PC-9 (cell line): ENCODE measurements around the gene RAB11A. TPM values are rescaled to one million over a fixed set of nuclear protein-coding genes. Genes with fewer than 3 reads are reported as not detected.

Experiments used
- BruUV-seq: library from RNA; stranded (reverse); fragments of 400-500 nt; replicated peaks from 2 replicates; lab custom pipeline; 2021; lab: Mats Ljungman, UMichigan
- CTCF ChIA-PET: fragments of 300-600 bp; sonication (Branson Sonifier 250); formaldehyde crosslinking; loops from one replicate; lab custom pipeline; 2022; ENCODE audit warnings: antibody characterized with exemption; lab: Charles Lee
- POLR2A ChIA-PET: fragments of 300-600 bp; sonication (Branson Sonifier 250); formaldehyde crosslinking; loops from one replicate; lab custom pipeline; 2022; ENCODE audit warnings: antibody characterized with exemption; ENCODE audit not compliant: unreplicated experiment; lab: Charles Lee
- DNase-seq, 2 experiments: peaks; one replicate each; pipeline versions ENCODE4 v3.0.0 to v3.0.0-alpha.2; 2015 to 2022; ENCODE audit warnings: mixed read lengths in 1 of 2
- H2AFZ ChIP-seq: fragments of 200-600 bp; sonication (generic); 2 replicates; pipeline ENCODE4 v1.8.1; 2017; ENCODE audit warnings: antibody characterized with exemption
- H3F3A ChIP-seq: fragments of 200-600 bp; sonication (generic); 2 replicates; pipeline ENCODE4 v1.8.1; 2017; ENCODE audit warnings: antibody characterized with exemption, mild to moderate bottlenecking, low read depth; ENCODE audit not compliant: insufficient read depth
- H3K27ac ChIP-seq: fragments of 200-600 bp; sonication (generic); 2 replicates; pipeline ENCODE4 v1.6.1; 2016; ENCODE audit warnings: mixed run types
- H3K27me3 ChIP-seq: fragments of 200-600 bp; sonication (generic); 2 replicates; pipeline ENCODE4 v1.6.1; 2016; ENCODE audit warnings: low read depth, mixed run types; ENCODE audit not compliant: insufficient read depth
- H3K36me3 ChIP-seq: fragments of 200-600 bp; sonication (generic); 2 replicates; pipeline ENCODE4 v1.6.1; 2016; ENCODE audit warnings: low read depth, mixed run types
- H3K4me1 ChIP-seq: fragments of 200-600 bp; sonication (generic); replicated peaks from 2 replicates; pipeline ENCODE4 v1.6.1; 2016; ENCODE audit warnings: mixed run types; ENCODE audit not compliant: insufficient read depth
- H3K4me2 ChIP-seq: fragments of 200-600 bp; sonication (generic); 2 replicates; pipeline ENCODE4 v1.6.1; 2017; ENCODE audit warnings: mixed run types
- H3K4me3 ChIP-seq: fragments of 200-600 bp; sonication (generic); 2 replicates; pipeline ENCODE4 v1.6.1; 2016; ENCODE audit warnings: mixed run types
- H3K79me2 ChIP-seq: fragments of 200-600 bp; sonication (generic); 2 replicates; pipeline ENCODE4 v1.6.1; 2017; ENCODE audit warnings: low read depth, mixed run types
- H3K9me2 ChIP-seq: fragments of 200-600 bp; sonication (generic); 2 replicates; pipeline ENCODE4 v1.8.1; 2017; ENCODE audit warnings: mild to moderate bottlenecking; ENCODE audit not compliant: insufficient read depth
- H3K9me3 ChIP-seq: fragments of 200-600 bp; sonication (generic); 2 replicates; pipeline ENCODE4 v1.8.1; 2016; ENCODE audit warnings: low read depth; ENCODE audit not compliant: insufficient read depth
- H4K20me1 ChIP-seq: fragments of 200-600 bp; sonication (generic); 2 replicates; pipeline ENCODE4 v1.8.1; 2017; ENCODE audit not compliant: insufficient read depth
- CTCF ChIP-seq: fragments of 200-600 bp; sonication (generic); conservative IDR thresholded peaks from 2 replicates; pipeline ENCODE4 v1.6.1; 2017; ENCODE audit warnings: mixed run types, antibody characterized with exemption, mild to moderate bottlenecking, moderate library complexity
- EZH2 ChIP-seq: fragments of 200-600 bp; sonication (generic); IDR thresholded peaks from 2 replicates; pipeline ENCODE4 v1.8.0; 2017; ENCODE audit warnings: antibody characterized with exemption, low read depth
- intact Hi-C: fragments of 100-400 bp; cut with micrococcal nuclease; formaldehyde crosslinking; loops from one replicate; pipeline ENCODE4 v1.10.0; 2022; ENCODE audit not compliant: unreplicated experiment
- total RNA-seq: library from RNA; stranded (reverse); gene quantifications from 2 replicates; pipeline ENCODE4 v1.2.3, GENCODE V29; 2021

Gene RAB11A
- total RNA-seq, 1 experiment from 2014 or later: 233 TPM

- H3K27ac ChIP-seq: peak overlapping the region; percentile 62
- peaks cover 3% of the 10 kb centered on the region; the same call in 1 of the 2 replicates for H3K79me2 ChIP-seq
- peak overlapping the region; percentile 53 for H3K4me2 ChIP-seq
- peaks cover 42% of the 10 kb centered on the region for H3F3A ChIP-seq
- ChIA-PET CTCF (interaction anchor here (0.5 to 1.5 kb wide), 4 partner anchors 14 to 503 kb away, joined by 3 to 7 read pairs (median 6); no protein-coding TSS in a partner anchor), POLR2A (interaction anchor here (0.5 to 0.6 kb wide), 6 partner anchors 17 to 597 kb away, joined by 3 to 5 read pairs (median 4); no protein-coding TSS in a partner anchor)
- no TSS peak for BruUV-seq
- no peak overlapping the region for H3K4me3 ChIP-seq
- no peaks in the 10 kb centered on the region for H3K9me2 ChIP-seq
- no peak for DNase-seq
- no peaks in the 10 kb centered on the region for H4K20me1 ChIP-seq
- no peak overlapping the region for H2AFZ ChIP-seq
- H3K36me3 ChIP-seq: 0 out of 2 replicates have a peak, but pooled peaks cover 3% of the 10 kb centered on the region
- peaks cover 52% of the 10 kb centered on the region for H3K4me1 ChIP-seq
- TF ChIP-seq CTCF (no peak), EZH2 (no peak)
- intact Hi-C loops: loop anchor here (5.0 to 10.0 kb wide), 2 partner anchors 390 to 603 kb away; partner anchors contain the start of genes DIS3L, RPL4 and ZWILCH
- H3K27me3 ChIP-seq: no peaks in the 10 kb centered on the region
- no peaks in the 10 kb centered on the region for H3K9me3 ChIP-seq
Measured at GRCh38 chr15:65901836-65902235, 32.5 kb downstream of the RAB11A start.

GRCh38 chr15:65902373-65902772, 33.1 kb downstream of the RAB11A start:
- BruUV-seq: no TSS peak
- peak; percentile 83 to 94 for DNase-seq
- Histone ChIP-seq H3K9me2 (no peaks in the 10 kb centered on the region), H3K27ac (peak overlapping the region; percentile 62), H3K9me3 (no peaks in the 10 kb centered on the region), H3K4me2 (peak overlapping the region; percentile 61), H2AFZ (no peak overlapping the region), H4K20me1 (no peaks in the 10 kb centered on the region), H3K4me1 (peaks cover 58% of the 10 kb centered on the region), H3F3A (peaks cover 47% of the 10 kb centered on the region), H3K27me3 (no peaks in the 10 kb centered on the region), H3K36me3 (0 out of 2 replicates have a peak, but pooled peaks cover 3% of the 10 kb centered on the region), H3K79me2 (peaks cover 3% of the 10 kb centered on the region; the same call in 1 of the 2 replicates), H3K4me3 (no peak overlapping the region)
- ChIA-PET CTCF (interaction anchor here (0.5 to 1.5 kb wide), 5 partner anchors 14 to 560 kb away, joined by 3 to 12 read pairs (median 7); no protein-coding TSS in a partner anchor), POLR2A (interaction anchor here (0.5 to 0.6 kb wide), 5 partner anchors 16 to 261 kb away, joined by 3 to 29 read pairs (median 4); no protein-coding TSS in a partner anchor)
- intact Hi-C loops: loop anchor here (5.0 to 10.0 kb wide), 2 partner anchors 390 to 602 kb away; partner anchors contain the start of genes DIS3L, RPL4 and ZWILCH
- TF ChIP-seq CTCF: no peak
- TF ChIP-seq EZH2: no peak

GRCh38 chr15:65903296-65904073, 34.2 kb downstream of the RAB11A start:
- intact Hi-C loops: loop anchor here (5.0 to 10.0 kb wide), 2 partner anchors 389 to 601 kb away; partner anchors contain the start of genes DIS3L, RPL4 and ZWILCH

More at GRCh38 chr15:65903296-65904073, 34.2 kb downstream of the RAB11A start:
- H3F3A ChIP-seq: peaks cover 52% of the 10 kb centered on the region
- H3K4me2 ChIP-seq: peak overlapping the region; percentile 61
- H3K9me3 ChIP-seq: no peaks in the 10 kb centered on the region
- ChIA-PET POLR2A (no interaction called here), CTCF (interaction anchor here (0.6 kb wide), 1 partner anchor 47 kb away, joined by 7 read pairs; no protein-coding TSS in a partner anchor)
- 0 out of 2 replicates have a peak, but pooled peaks cover 7% of the 10 kb centered on the region for H3K36me3 ChIP-seq
- H3K4me3 ChIP-seq: no peak overlapping the region
- H3K4me1 ChIP-seq: peaks cover 62% of the 10 kb centered on the region
- TF ChIP-seq EZH2 (no peak), CTCF (no peak)
- H3K27ac ChIP-seq: peak overlapping the region; percentile 48
- DNase-seq: no peak
- no TSS peak for BruUV-seq
- H3K27me3 ChIP-seq: no peaks in the 10 kb centered on the region
- H3K79me2 ChIP-seq: peaks cover 3% of the 10 kb centered on the region; the same call in 1 of the 2 replicates
- no peak overlapping the region for H2AFZ ChIP-seq
- no peaks in the 10 kb centered on the region for H4K20me1 ChIP-seq
- H3K9me2 ChIP-seq: no peaks in the 10 kb centered on the region
